ENCODE measurements around the gene AIF1L.

GRCh38 chr9:131144201-131144600 lies 47.9 kb downstream of the AIF1L start:
- TF ChIP-seq POLR2AphosphoS5 (IDR thresholded peaks at IDR 0.05): no peak
- no peak for TF ChIP-seq CTCF (IDR thresholded peaks at IDR 0.05)
- no peak for TF ChIP-seq POLR2A (IDR thresholded peaks at IDR 0.05)
- no peak for TF ChIP-seq EP300 (IDR thresholded peaks at IDR 0.05)
